Effector memory CD4-positive, alpha-beta T cell (primary cell): ENCODE data around the gene ASB3.

Experiments used
- DNase-seq, 3 donors: peaks; one replicate each; pipeline ENCODE4 v3.0.0-alpha.2; 2020
- H3K27ac ChIP-seq: 2 replicates; pipeline ENCODE4 v1.7.0; 2013; ENCODE audit warnings: mild to moderate bottlenecking, low read length, moderate library complexity; ENCODE audit not compliant: insufficient read depth, poor library complexity, severe bottlenecking
- H3K27me3 ChIP-seq: replicated peaks from 2 replicates; pipeline ENCODE4 v1.7.0; 2013; ENCODE audit warnings: mild to moderate bottlenecking, low read length; ENCODE audit not compliant: insufficient read depth, control insufficient read depth, poor library complexity, severe bottlenecking
- H3K36me3 ChIP-seq: 2 replicates; pipeline ENCODE4 v1.7.0; 2013; ENCODE audit warnings: mild to moderate bottlenecking, low read length, moderate library complexity; ENCODE audit not compliant: control insufficient read depth, insufficient read depth
- H3K4me1 ChIP-seq: 2 replicates; pipeline ENCODE4 v1.7.0; 2013; ENCODE audit warnings: low read length, mild to moderate bottlenecking; ENCODE audit not compliant: control insufficient read depth, insufficient read depth, poor library complexity, severe bottlenecking
- H3K4me3 ChIP-seq: 2 replicates; pipeline ENCODE4 v1.7.0; 2013; ENCODE audit warnings: low read length, low read depth, mild to moderate bottlenecking; ENCODE audit not compliant: insufficient read depth, poor library complexity, severe bottlenecking
- H3K9me3 ChIP-seq: 2 replicates; pipeline ENCODE4 v1.7.0; 2013; ENCODE audit warnings: mild to moderate bottlenecking, low read length, moderate library complexity; ENCODE audit not compliant: control insufficient read depth

Gene ASB3

DNA sequence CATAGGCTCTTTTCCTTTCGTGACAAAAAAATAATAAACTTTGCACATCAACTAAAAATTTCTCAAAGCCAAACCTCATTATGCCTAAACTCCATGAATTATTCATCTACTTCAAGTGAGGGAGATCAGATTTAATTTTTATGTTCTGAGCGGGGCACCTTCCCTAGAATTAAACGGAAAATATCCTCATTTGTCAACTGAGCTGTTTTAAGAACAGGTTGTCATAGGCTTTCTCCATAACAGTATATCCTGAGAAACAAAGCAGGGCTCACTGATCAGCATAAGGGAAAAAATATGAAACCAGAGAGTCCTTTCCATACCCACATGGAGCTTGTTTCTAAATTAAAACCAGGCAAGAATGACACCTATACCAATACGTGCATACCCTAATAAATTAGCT, 150.6 kb downstream of the ASB3 start:
- Histone ChIP-seq H3K36me3 (no peaks in the 10 kb centered on the region), H3K27me3 (no peaks in the 10 kb centered on the region), H3K4me3 (no peak overlapping the region), H3K9me3 (no peaks in the 10 kb centered on the region), H3K27ac (no peak overlapping the region), H3K4me1 (no peaks in the 10 kb centered on the region)
- no peak for DNase-seq

DNA sequence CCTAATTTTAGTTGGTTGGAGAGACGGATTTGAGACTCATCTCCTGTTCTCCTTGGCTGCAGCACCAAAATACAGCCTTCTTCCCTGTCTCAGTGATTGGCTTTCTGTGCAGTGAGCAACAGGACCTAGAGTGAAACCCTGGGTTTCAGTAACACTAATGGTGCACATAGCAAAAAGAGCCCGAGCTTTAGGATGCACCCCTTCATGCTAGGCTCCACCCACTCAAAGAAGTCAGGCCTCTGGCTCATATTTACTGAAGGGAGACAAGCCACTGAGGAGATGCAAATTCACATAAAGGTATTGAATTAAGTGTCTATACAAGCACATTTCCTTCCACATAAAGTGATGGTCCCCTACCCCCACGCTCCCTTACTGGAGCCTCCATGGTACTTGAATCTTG, 151.1 kb downstream of the ASB3 start:
- Histone ChIP-seq H3K9me3 (no peaks in the 10 kb centered on the region), H3K4me3 (no peak overlapping the region), H3K27ac (no peak overlapping the region), H3K27me3 (no peaks in the 10 kb centered on the region), H3K36me3 (no peaks in the 10 kb centered on the region), H3K4me1 (no peaks in the 10 kb centered on the region)
- DNase-seq = no peak

DNA sequence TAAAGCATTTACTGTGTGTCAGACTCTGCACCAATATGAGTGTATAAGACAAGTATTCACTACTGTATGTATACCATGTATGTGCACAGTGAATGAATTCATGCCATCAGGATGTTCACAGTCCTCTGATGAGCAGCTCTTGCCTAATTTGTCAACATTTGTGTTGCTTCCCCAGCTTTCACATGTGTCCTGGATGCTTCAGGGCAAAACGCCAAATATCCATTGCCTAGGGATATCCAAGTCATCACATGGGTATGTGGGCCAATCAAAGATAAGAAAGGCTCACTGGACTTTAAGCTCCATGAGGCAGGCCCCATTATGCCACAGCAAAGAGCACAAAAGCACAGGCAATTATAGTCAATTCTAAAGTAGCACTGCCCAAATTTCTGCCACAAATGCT, 153.3 kb downstream of the ASB3 start:
- Histone ChIP-seq H3K4me1 (no peaks in the 10 kb centered on the region), H3K27ac (no peak overlapping the region), H3K4me3 (no peak overlapping the region), H3K36me3 (no peaks in the 10 kb centered on the region), H3K27me3 (no peaks in the 10 kb centered on the region), H3K9me3 (no peaks in the 10 kb centered on the region)
- no peak for DNase-seq

DNA sequence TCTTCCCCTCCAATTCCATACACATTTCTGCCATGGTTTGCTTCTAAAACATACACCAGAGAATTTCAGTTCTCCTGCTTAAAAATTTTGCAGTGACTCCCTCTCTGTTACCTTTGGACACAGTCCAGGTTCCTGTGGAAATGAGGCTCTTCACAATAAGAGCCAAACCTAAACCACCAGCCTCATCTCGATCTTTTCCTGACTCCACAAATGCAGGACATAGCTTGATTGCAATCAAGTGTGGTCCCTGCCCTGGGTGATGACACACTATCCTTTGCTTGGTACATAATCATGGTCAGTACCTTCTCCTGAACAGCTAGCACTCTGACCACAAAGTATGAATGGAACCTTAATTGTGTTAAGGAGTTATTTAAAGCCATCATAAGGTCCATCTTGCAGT, 154.0 kb downstream of the ASB3 start:
- no peaks in the 10 kb centered on the region for H3K36me3 ChIP-seq
- no peak overlapping the region for H3K4me3 ChIP-seq
- H3K4me1 ChIP-seq = no peaks in the 10 kb centered on the region
- H3K9me3 ChIP-seq = no peaks in the 10 kb centered on the region
- H3K27ac ChIP-seq = no peak overlapping the region
- no peaks in the 10 kb centered on the region for H3K27me3 ChIP-seq
- no peak for DNase-seq

DNA sequence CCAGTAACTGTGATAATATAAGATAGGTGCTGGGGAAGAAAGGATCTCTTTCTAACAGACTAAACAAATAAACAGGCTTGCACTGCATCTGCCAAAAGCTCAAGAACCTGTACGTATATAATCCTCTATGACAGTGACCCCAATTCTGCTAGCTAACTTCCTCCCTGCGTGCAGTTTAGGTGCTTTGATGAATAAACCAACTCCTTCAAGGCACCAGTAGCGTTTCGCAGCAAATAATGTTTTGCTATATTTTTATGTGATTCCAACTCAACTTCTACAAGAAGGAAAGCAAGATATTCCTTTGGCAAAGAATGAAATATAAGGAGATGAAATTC, 154.7 kb downstream of the ASB3 start:
- DNase-seq = no peak
- H3K4me3 ChIP-seq = no peak overlapping the region
- H3K36me3 ChIP-seq = no peaks in the 10 kb centered on the region
- H3K27me3 ChIP-seq = no peaks in the 10 kb centered on the region
- no peak overlapping the region for H3K27ac ChIP-seq
- H3K9me3 ChIP-seq = no peaks in the 10 kb centered on the region
- no peaks in the 10 kb centered on the region for H3K4me1 ChIP-seq

DNA sequence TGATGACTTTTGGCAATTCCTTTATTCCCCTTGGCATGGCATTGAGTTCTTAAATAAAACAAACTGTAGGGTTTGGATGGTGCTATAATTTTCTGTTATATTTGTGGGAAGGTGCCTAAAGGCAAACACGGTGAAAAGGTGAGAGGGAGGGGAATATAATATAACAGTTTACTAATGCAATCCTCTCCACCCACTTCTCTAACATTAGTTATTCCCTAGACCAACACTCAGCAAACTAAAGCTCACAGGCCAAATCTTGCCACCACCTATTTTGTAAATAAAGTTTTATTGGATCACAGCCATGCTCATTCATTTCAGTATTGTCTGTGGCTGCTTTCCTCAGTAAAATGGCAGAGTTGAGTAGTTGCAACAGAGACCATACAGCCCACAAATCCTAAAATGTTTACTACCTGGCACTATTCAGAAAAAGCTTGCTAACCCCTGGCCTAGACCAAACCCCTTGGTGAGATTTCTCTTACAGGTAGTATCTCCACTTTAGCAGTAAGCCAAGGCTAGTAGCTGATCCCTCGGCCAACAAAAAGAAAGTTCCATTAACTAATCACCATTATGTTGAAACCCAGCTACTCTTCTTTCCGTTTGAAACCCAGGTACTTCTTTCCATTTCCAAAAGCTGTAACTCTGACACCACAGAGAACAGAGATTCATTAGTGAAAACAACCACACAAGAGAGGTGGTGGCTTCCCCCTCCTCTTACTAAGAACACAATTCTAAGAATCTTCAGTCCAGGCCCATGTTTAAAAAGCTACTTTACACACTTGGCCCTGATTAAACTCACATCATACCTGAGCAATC, 155.2 kb downstream of the ASB3 start:
- H3K4me3 ChIP-seq = no peak overlapping the region
- no peak overlapping the region for H3K27ac ChIP-seq
- no peaks in the 10 kb centered on the region for H3K9me3 ChIP-seq
- H3K27me3 ChIP-seq = no peaks in the 10 kb centered on the region
- no peaks in the 10 kb centered on the region for H3K36me3 ChIP-seq
- DNase-seq = no peak
- no peaks in the 10 kb centered on the region for H3K4me1 ChIP-seq

DNA sequence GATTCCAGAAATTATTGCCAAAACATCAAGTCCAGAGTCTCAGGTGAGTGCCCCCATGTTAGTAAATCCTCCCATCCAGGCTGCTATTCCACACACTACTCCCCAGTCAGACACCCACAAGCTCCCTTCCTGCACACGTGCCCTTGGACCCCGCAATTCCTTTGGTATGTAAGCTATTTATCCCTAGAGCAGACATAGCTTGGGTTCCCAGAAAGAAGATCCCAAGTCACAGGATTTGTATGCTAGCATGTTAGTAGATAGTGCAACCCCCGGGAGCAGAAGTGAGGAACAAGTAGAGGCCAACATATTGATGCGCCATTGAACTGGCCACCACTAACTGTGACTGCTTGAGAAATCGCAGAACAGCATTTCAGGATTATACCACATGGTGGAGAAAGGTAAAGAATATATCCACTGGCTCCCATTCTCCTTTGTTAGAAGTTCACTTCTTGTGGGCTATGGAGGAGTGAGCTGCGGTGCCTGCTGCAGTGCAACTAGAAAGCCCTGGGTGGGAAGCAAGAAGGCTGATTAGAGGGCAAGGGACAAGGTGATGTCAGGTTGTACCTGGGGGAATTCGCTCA, 156.6 kb downstream of the ASB3 start:
- no peak for DNase-seq
- Histone ChIP-seq H3K27me3 (no peaks in the 10 kb centered on the region), H3K9me3 (no peaks in the 10 kb centered on the region), H3K4me3 (no peak overlapping the region), H3K4me1 (no peaks in the 10 kb centered on the region), H3K36me3 (no peaks in the 10 kb centered on the region), H3K27ac (no peak overlapping the region)

DNA sequence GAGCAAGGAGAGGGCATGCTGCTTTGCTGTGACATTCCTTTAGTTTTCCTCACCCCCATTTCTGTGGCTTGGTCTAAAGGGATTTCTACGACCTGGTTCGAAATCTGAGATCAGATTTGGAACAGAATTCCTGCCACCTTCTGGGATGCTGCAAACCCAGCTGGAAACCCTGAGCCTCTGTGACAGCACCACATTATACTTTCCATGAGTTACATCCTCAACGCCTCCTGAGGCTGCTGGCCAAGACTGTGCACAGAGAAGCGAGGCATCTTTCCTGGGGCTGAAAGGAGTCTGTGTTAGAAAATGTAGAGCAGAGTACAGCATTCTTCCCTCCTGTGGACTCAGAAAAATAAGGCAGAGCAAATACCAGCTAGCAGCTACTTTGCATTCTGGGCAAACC, 157.3 kb downstream of the ASB3 start:
- no peak overlapping the region for H3K4me3 ChIP-seq
- H3K4me1 ChIP-seq = no peaks in the 10 kb centered on the region
- no peak overlapping the region for H3K27ac ChIP-seq

DNA sequence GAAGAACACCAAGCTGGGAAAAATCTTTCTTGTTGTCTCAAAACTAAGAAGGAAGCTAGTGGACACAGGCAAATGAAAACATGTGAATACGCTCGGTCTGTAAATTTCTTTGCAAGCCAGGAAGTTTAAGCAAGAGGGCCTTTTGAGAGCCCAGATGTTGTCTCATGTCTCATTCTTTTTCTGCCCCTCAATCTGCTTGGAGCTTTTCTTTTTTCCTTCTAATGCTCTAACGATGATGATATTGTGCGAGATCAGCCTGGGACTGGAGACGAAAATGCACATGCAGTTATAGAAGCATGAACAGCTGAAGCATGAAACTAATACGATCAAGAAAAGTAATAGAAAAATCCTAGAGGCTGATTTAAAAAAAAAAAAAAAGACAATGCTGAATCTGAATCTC, 157.8 kb downstream of the ASB3 start:
- H3K4me3 ChIP-seq = no peak overlapping the region
- H3K27ac ChIP-seq = no peak overlapping the region
- H3K4me1 ChIP-seq = no peaks in the 10 kb centered on the region

More for the DNA sequence above, 157.3 kb downstream of the ASB3 start:
- no peak for DNase-seq
- Histone ChIP-seq H3K36me3 (no peaks in the 10 kb centered on the region), H3K9me3 (no peaks in the 10 kb centered on the region), H3K27me3 (no peaks in the 10 kb centered on the region)

DNA sequence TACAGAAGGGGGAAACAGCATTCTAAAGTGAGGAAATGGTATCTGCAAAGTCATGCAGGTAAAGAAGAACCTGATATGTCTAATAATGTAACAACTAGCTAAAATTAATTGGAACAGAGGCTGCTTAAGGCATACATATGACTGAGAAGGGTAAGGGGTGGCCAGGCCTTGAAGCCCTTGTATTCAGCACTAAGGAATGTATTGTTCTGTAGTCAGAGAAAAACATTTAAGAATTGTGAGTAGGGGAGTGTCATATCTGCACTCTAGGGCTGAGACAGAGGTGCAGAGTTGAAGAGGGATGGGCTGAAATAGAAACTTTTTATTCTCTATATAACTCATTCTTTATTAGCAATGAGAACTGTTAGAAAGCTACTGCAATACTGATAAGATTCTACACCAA, 164.6 kb downstream of the ASB3 start:
- Histone ChIP-seq H3K36me3 (no peaks in the 10 kb centered on the region), H3K27me3 (no peaks in the 10 kb centered on the region), H3K9me3 (no peaks in the 10 kb centered on the region), H3K4me1 (no peaks in the 10 kb centered on the region), H3K4me3 (no peak overlapping the region), H3K27ac (no peak overlapping the region)
- DNase-seq = no peak

More for the DNA sequence above, 157.8 kb downstream of the ASB3 start:
- Histone ChIP-seq H3K9me3 (no peaks in the 10 kb centered on the region), H3K27me3 (no peaks in the 10 kb centered on the region), H3K36me3 (no peaks in the 10 kb centered on the region)
- DNase-seq = no peak
